Measurements from ENCODE around the gene TRIM66.

DNA sequence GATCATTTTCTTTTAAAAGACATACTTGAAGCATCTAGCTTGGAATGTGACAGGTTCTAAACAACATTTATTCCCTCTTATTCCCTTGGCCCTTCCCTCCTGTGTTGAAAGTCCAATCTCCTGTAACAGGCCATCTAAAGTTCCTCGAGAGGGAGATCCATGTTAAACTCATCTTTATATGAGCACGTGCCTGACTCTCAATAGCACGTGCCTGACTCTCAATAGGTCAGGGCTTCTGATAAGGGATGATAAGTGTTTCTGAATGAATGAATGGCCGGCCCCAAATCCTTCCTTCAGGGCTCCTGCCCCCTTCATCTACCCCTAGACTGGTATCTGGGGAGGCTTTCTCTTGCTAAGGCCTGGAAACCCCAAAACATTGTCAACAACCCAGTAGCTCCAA, 27.3 kb upstream of the TRIM66 start:
- TF ChIP-seq, protein P1, sequence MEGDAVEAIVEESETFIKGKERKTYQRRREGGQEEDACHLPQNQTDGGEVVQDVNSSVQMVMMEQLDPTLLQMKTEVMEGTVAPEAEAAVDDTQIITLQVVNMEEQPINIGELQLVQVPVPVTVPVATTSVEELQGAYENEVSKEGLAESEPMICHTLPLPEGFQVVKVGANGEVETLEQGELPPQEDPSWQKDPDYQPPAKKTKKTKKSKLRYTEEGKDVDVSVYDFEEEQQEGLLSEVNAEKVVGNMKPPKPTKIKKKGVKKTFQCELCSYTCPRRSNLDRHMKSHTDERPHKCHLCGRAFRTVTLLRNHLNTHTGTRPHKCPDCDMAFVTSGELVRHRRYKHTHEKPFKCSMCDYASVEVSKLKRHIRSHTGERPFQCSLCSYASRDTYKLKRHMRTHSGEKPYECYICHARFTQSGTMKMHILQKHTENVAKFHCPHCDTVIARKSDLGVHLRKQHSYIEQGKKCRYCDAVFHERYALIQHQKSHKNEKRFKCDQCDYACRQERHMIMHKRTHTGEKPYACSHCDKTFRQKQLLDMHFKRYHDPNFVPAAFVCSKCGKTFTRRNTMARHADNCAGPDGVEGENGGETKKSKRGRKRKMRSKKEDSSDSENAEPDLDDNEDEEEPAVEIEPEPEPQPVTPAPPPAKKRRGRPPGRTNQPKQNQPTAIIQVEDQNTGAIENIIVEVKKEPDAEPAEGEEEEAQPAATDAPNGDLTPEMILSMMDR (conservative IDR thresholded peaks at IDR 0.05; ENCODE audit: low read depth in 2 of 2) = no peak
- TF ChIP-seq JUNB (IDR thresholded peaks at IDR 0.05; ENCODE audit: unreplicated experiment) = no peak
- TF ChIP-seq EZH2 (IDR thresholded peaks at IDR 0.05; ENCODE audit: low read depth, unreplicated experiment) = no peak
- no peak for TF ChIP-seq POLR2AphosphoS5 (IDR thresholded peaks at IDR 0.05; ENCODE audit: low read depth)
- TF ChIP-seq CREB1 (CRISPR knock-in tag; IDR thresholded peaks at IDR 0.05; ENCODE audit: low read depth) = no peak
- no peak for TF ChIP-seq EZH2phosphoT487 (IDR thresholded peaks at IDR 0.05; ENCODE audit: unreplicated experiment)
- TF ChIP-seq, protein P2, sequence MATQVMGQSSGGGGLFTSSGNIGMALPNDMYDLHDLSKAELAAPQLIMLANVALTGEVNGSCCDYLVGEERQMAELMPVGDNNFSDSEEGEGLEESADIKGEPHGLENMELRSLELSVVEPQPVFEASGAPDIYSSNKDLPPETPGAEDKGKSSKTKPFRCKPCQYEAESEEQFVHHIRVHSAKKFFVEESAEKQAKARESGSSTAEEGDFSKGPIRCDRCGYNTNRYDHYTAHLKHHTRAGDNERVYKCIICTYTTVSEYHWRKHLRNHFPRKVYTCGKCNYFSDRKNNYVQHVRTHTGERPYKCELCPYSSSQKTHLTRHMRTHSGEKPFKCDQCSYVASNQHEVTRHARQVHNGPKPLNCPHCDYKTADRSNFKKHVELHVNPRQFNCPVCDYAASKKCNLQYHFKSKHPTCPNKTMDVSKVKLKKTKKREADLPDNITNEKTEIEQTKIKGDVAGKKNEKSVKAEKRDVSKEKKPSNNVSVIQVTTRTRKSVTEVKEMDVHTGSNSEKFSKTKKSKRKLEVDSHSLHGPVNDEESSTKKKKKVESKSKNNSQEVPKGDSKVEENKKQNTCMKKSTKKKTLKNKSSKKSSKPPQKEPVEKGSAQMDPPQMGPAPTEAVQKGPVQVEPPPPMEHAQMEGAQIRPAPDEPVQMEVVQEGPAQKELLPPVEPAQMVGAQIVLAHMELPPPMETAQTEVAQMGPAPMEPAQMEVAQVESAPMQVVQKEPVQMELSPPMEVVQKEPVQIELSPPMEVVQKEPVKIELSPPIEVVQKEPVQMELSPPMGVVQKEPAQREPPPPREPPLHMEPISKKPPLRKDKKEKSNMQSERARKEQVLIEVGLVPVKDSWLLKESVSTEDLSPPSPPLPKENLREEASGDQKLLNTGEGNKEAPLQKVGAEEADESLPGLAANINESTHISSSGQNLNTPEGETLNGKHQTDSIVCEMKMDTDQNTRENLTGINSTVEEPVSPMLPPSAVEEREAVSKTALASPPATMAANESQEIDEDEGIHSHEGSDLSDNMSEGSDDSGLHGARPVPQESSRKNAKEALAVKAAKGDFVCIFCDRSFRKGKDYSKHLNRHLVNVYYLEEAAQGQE (IDR thresholded peaks at IDR 0.05; ENCODE audit: unreplicated experiment) = no peak
- no peak for TF ChIP-seq ZNF114 (CRISPR knock-in tag; IDR thresholded peaks at IDR 0.05)
- TF ChIP-seq ZNF331 (CRISPR knock-in tag; IDR thresholded peaks at IDR 0.05; ENCODE audit: low read depth) = no peak
- TF ChIP-seq, protein P3, sequence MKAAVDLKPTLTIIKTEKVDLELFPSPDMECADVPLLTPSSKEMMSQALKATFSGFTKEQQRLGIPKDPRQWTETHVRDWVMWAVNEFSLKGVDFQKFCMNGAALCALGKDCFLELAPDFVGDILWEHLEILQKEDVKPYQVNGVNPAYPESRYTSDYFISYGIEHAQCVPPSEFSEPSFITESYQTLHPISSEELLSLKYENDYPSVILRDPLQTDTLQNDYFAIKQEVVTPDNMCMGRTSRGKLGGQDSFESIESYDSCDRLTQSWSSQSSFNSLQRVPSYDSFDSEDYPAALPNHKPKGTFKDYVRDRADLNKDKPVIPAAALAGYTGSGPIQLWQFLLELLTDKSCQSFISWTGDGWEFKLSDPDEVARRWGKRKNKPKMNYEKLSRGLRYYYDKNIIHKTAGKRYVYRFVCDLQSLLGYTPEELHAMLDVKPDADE (IDR thresholded peaks at IDR 0.05) = no peak
- no peak for TF ChIP-seq STAT1 (IDR thresholded peaks at IDR 0.05; ENCODE audit: unreplicated experiment)
